SH-SY5Y (cell line): Measurements from ENCODE around the gene FGD4.

ENCODE experiments used
- GATA2 ChIP-seq: IDR thresholded peaks from 2 replicates; pipeline ENCODE4 v1.6.1; 2011; ENCODE audit warnings: mild to moderate bottlenecking, low read depth, low read length
- GATA3 ChIP-seq: IDR thresholded peaks from 2 replicates; pipeline ENCODE4 v1.6.1; 2011; ENCODE audit warnings: low read depth, mild to moderate bottlenecking, low read length, moderate library complexity

Gene FGD4

GRCh38 chr12:32505067-32505945, 105.9 kb downstream of the FGD4 start:
- no peak for TF ChIP-seq GATA3
- TF ChIP-seq GATA2: no peak

DNA sequence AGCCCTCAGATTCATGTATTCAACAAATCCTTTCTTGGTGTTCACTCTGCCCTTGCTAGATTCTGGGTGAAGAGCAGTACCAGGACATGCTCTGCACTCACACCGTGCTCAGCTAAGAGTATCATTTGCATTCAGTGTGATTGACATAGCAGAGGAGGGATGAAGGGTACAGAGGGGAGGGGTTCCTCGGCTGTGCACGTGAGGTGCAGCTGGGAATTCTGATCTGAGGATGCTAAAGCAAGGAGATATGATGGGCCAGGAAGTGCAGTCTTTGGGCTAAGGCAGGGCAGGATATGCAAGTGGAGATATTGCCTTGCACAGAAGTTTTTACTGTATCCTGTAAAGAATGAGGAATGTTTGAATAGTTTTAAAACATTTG, 108.6 kb downstream of the FGD4 start:
- TF ChIP-seq GATA2: no peak
- no peak for TF ChIP-seq GATA3

GRCh38 chr12:32508626-32509025, 109.3 kb downstream of the FGD4 start:
- TF ChIP-seq GATA3 (no peak), GATA2 (no peak)

- TF ChIP-seq GATA2: no peak
- no peak for TF ChIP-seq GATA3
Measured at GRCh38 chr12:32509328-32510091, 110.2 kb downstream of the FGD4 start.

DNA sequence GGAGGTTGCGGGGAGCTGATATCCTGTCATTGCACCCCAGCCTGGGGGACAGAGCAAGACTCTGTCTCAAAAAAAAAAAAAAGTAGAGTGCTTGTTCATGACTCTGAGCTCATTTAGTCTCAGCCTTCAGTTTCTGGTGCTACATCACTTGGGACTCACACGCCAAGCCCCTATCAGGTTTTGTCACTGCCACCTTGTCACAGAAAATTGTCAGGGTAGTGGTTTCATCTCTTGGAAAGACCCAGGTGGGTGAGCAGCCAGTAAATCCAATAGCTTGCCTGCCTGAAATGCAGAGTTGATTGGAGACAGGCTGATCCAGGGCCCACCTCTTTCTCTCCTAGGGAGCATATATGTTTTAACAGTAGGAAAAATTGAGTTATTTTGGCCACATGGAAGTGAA, 113.0 kb downstream of the FGD4 start:
- TF ChIP-seq GATA3 (no peak), GATA2 (no peak)

DNA sequence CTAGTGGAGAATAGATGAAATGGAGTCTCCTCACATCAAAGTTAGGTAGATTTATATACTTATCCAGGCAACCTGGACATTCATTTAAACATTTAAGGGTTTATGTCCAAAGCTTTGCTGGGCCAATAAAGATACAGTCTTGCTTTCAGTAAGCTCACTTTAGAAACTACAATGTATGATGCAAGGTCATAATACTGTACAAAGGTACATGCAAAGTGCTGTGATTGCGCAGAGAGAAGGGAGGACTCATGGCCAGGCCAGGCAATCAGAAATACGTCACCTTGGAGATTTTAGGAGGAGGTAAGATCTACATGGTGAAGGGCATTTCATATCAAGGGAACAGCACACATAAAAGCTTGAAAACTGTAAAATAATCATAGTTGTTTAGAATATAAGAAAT, 113.6 kb downstream of the FGD4 start:
- no peak for TF ChIP-seq GATA2
- TF ChIP-seq GATA3: no peak

DNA sequence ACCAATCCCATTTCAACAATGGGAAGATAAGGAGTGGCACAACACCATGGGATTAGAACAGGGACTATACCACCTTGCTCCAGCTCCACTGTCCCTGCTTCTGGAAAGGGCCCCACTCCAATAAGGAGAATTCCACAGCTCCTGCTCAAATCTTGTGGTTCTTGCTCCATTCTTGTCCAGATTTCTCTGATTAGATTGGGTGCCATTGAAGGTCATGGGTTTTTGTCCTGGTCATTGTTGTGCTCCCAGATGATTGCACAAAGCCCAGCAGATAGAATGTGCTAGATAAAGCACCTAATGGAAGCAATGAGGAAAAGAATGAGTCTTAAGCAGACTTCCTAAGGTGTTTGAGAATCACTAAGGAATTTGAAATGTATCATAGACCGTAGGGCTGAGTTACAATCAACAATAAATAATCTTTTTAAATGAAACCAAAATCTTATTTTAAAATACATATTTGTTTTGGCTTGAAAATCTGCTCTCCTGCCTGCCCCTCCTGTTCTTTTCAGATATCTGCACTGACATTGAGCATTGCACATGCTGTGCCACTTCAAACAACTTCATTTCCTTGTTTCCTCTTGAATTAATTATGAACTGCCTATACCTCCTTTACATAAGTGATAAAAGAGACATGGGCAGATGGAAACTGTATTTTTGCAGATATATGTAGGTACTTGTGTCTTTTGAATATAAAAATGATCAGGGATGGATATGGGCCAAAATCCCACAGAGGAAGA, 115.9 kb downstream of the FGD4 start:
- TF ChIP-seq GATA2 (no peak), GATA3 (no peak)

GRCh38 chr12:32516230-32516629, 116.9 kb downstream of the FGD4 start:
- no peak for TF ChIP-seq GATA3
- TF ChIP-seq GATA2: no peak

GRCh38 chr12:32517966-32518365, 118.6 kb downstream of the FGD4 start:
- TF ChIP-seq GATA2: no peak
- no peak for TF ChIP-seq GATA3

DNA sequence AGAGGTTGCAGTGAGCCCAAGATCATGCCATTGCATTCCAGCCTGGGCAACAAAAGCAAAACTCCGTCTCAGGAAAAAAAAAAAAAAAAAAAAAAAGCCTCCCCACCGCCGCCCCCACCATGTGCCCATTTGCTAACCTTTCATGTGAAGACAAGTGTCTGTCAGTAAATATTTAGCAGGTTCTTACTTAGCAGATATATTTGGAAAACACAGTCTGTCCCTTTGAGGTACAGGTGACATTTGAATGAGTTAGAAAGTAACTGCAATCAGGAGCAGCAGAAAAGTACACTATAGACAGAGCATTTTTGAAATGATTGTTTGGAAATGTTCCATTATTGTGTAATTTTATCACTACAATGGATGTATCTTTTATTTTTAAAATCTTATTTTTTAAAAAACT, 119.7 kb downstream of the FGD4 start:
- no peak for TF ChIP-seq GATA3
- no peak for TF ChIP-seq GATA2

- no peak for TF ChIP-seq GATA3
- no peak for TF ChIP-seq GATA2
Measured at GRCh38 chr12:32522331-32523221, 123.2 kb downstream of the FGD4 start.

DNA sequence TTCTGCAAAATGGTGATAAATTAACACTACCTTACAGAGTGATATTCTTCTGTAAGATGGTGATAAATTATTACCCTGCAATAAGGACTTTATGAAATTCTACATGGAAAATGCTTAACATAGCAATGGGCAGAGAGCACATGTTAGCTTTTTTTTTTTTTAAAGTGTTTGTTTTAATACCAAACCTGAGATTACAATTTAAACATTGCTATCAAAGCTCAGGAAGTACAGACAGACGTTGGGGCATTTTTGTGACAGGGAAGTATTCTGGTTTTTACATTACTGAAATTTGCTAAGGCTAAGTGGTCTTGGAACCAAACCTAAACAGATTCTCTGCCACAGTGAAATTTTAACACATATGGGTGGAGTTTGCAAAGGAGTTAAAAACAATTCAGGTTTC, 133.1 kb downstream of the FGD4 start:
- TF ChIP-seq GATA2 (no peak), GATA3 (no peak)

- TF ChIP-seq GATA3 (no peak), GATA2 (no peak)
Measured at GRCh38 chr12:32532951-32533350, 133.6 kb downstream of the FGD4 start.
